Measurements from ENCODE around the gene PPIL6. TPM values are rescaled to one million over a fixed set of nuclear protein-coding genes. Genes with fewer than 3 reads are reported as not detected.
"Not testable (repeated sequence)": the region's sequence is repeated elsewhere in the genome, so short reads cannot be mapped to it uniquely, and the experiment has no call there.

The PPIL6 gene
- polyA plus RNA-seq, 1 of the 3 experiments (the other 2 are of a cell fraction), result 1.1 TPM

DNA sequence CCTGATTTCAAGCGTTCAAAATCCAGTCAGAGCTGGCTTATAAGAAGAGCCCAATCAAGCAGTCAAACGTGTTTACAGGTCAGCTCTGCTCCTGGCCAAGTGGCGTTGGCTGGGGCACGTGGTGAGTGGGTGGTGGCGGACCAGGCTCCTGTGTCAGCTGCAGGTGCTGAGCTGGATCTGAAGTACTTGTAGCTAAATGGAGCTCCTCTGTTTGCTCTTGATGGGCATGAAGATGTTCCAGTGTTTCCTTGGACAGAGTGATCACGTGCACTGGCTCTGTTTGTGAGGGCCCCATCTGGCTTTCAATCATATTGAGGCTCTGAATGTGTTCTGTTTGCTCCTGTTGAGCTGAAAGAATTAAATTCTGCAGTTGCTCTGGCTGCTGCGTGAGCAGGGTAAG lies 25.3 kb upstream of the PPIL6 start:
- no peak for TF ChIP-seq FOXM1 (IDR thresholded peaks at IDR 0.05; ENCODE audit: low read depth)
- no peak for TF ChIP-seq EP300 (IDR thresholded peaks at IDR 0.05; ENCODE audit: borderline replicate concordance in 1 of 2, low read depth in 1 of 2, low read length in 1 of 2)
- TF ChIP-seq, protein P1, sequence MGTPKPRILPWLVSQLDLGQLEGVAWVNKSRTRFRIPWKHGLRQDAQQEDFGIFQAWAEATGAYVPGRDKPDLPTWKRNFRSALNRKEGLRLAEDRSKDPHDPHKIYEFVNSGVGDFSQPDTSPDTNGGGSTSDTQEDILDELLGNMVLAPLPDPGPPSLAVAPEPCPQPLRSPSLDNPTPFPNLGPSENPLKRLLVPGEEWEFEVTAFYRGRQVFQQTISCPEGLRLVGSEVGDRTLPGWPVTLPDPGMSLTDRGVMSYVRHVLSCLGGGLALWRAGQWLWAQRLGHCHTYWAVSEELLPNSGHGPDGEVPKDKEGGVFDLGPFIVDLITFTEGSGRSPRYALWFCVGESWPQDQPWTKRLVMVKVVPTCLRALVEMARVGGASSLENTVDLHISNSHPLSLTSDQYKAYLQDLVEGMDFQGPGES (IDR thresholded peaks at IDR 0.05; ENCODE audit: low read depth, low read length), result no peak
- no peak for TF ChIP-seq RAD21 (IDR thresholded peaks at IDR 0.05; ENCODE audit: low read length)
- no peak for TF ChIP-seq TEAD4 (IDR thresholded peaks at IDR 0.05; ENCODE audit: borderline replicate concordance, insufficient read depth)
- TF ChIP-seq GATA2 (CRISPR knock-in tag; IDR thresholded peaks at IDR 0.05), result no peak
- no peak for TF ChIP-seq RFX5 (IDR thresholded peaks at IDR 0.05; ENCODE audit: low read length)
- Histone ChIP-seq H4K20me1 (ENCODE audit: insufficient read depth) (no peaks in the 10 kb centered on the region), H3K36me3 (replicated peaks in 1 of 2; ENCODE audit: control insufficient read depth in 1 of 2, insufficient read depth in 2 of 2, low read length in 1 of 2) (peaks cover 24 to 75% of the 10 kb centered on the region in 2 experiments), H3K27ac (ENCODE audit: low read depth in 2 of 2, low read length in 1 of 2) (no peak overlapping the region), H3K9me3 (no peaks in the 10 kb centered on the region), H3K4me3 (ENCODE audit: low read depth in 2 of 2, low read length in 1 of 2) (no peak overlapping the region), H3F3A (replicated peaks; ENCODE audit: insufficient read depth) (peaks cover 2% of the 10 kb centered on the region), H3K4me1 (ENCODE audit: control insufficient read depth in 1 of 2, insufficient read depth in 2 of 2, low read depth in 1 of 2, low read length in 1 of 2) (no peaks in the 10 kb centered on the region), H2AFZ (ENCODE audit: low read depth) (no peak overlapping the region), H3K9ac (no peak overlapping the region), H3K9me2 (no peaks in the 10 kb centered on the region), H3K27me3 (ENCODE audit: insufficient read depth) (no peaks in the 10 kb centered on the region), H3K4me2 (no peak overlapping the region), H3K79me2 (ENCODE audit: insufficient read depth) (peaks cover 3% of the 10 kb centered on the region; the same call in 1 of the 2 replicates)
- CTCF ChIA-PET, result interaction anchor here (1.7 kb wide), 1 partner anchor 130 kb away, joined by 3 read pairs; no protein-coding TSS in a partner anchor
- no peak for DNase-seq
- POLR2A ChIA-PET, result interaction anchor here (0.6 kb wide), 1 partner anchor 315 kb away, joined by 5 read pairs; no protein-coding TSS in a partner anchor
- WGBS (ENCODE audit: low lambda C conversion rate), result 78% methylated on average over 6 of the region's 7 CpGs

DNA sequence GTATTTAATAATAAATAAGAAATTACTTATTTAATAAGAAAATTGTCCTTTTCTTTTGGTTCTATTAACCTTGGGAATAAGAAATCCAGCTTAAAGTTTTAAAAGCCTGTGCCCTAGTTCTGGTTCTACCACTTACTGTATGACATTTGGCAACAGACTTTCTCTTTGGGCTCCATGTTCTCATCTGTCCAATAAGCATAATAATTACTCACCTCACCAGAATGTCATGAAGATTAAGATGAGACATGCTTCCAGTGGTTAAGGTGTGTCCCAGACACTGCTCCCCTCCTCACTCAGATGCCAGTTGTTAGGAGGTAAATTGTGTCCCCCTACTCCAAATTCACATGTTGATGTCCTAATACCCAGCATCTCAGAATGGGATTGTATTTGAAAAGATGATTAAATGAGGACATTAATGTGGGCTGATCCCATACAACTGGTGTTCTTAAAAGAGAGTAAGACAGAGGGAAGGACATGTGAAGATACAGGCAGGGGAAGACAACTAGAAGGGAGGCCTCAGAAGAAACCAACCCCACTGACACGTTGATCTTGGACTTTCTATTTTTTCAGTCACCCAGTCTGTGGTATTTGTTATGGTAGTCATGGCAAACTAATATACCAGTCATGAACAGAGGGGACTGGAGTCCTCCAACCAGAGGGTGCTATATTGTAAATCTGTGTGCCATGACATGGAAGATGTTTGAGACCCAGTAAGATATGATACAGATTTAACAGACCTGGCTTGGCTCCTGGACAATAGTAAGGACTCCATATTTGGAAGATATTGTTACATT lies 21.5 kb upstream of the PPIL6 start:
- Histone ChIP-seq H3K79me2 (ENCODE audit: insufficient read depth) (peaks cover 3% of the 10 kb centered on the region; the same call in 1 of the 2 replicates), H3K9me3 (no peaks in the 10 kb centered on the region), H4K20me1 (ENCODE audit: insufficient read depth) (no peaks in the 10 kb centered on the region), H3K9me2 (no peaks in the 10 kb centered on the region), H3F3A (replicated peaks; ENCODE audit: insufficient read depth) (peaks cover 12% of the 10 kb centered on the region), H3K9ac (no peak overlapping the region), H3K27ac (ENCODE audit: low read depth in 2 of 2, low read length in 1 of 2) (no peak overlapping the region), H3K4me3 (ENCODE audit: low read depth in 2 of 2, low read length in 1 of 2) (no peak overlapping the region), H3K4me2 (no peak overlapping the region), H2AFZ (ENCODE audit: low read depth) (no peak overlapping the region), H3K4me1 (ENCODE audit: control insufficient read depth in 1 of 2, insufficient read depth in 2 of 2, low read depth in 1 of 2, low read length in 1 of 2) (peaks cover 0 to 1% of the 10 kb centered on the region in 2 experiments; a peak in 1 of 4 replicates), H3K27me3 (ENCODE audit: insufficient read depth) (no peaks in the 10 kb centered on the region), H3K36me3 (replicated peaks in 1 of 2; ENCODE audit: control insufficient read depth in 1 of 2, insufficient read depth in 2 of 2, low read length in 1 of 2) (peaks cover 23 to 47% of the 10 kb centered on the region in 2 experiments)
- TF ChIP-seq EZH2phosphoT487 (IDR thresholded peaks at IDR 0.05; ENCODE audit: borderline replicate concordance, low read depth) (no peak), SMC3 (IDR thresholded peaks at IDR 0.05; ENCODE audit: low read depth, low read length) (no peak), POLR2AphosphoS5 (IDR thresholded peaks at IDR 0.05; ENCODE audit: low read depth, low read length) (no peak)
- TF ChIP-seq, protein P2, sequence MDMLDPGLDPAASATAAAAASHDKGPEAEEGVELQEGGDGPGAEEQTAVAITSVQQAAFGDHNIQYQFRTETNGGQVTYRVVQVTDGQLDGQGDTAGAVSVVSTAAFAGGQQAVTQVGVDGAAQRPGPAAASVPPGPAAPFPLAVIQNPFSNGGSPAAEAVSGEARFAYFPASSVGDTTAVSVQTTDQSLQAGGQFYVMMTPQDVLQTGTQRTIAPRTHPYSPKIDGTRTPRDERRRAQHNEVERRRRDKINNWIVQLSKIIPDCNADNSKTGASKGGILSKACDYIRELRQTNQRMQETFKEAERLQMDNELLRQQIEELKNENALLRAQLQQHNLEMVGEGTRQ (IDR thresholded peaks at IDR 0.05; ENCODE audit: borderline replicate concordance, low read depth, low read length), result no peak
- TF ChIP-seq, protein P3, sequence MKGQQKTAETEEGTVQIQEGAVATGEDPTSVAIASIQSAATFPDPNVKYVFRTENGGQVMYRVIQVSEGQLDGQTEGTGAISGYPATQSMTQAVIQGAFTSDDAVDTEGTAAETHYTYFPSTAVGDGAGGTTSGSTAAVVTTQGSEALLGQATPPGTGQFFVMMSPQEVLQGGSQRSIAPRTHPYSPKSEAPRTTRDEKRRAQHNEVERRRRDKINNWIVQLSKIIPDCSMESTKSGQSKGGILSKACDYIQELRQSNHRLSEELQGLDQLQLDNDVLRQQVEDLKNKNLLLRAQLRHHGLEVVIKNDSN (IDR thresholded peaks at IDR 0.05; ENCODE audit: borderline replicate concordance, low read depth), result no peak
- TF ChIP-seq, protein P4, sequence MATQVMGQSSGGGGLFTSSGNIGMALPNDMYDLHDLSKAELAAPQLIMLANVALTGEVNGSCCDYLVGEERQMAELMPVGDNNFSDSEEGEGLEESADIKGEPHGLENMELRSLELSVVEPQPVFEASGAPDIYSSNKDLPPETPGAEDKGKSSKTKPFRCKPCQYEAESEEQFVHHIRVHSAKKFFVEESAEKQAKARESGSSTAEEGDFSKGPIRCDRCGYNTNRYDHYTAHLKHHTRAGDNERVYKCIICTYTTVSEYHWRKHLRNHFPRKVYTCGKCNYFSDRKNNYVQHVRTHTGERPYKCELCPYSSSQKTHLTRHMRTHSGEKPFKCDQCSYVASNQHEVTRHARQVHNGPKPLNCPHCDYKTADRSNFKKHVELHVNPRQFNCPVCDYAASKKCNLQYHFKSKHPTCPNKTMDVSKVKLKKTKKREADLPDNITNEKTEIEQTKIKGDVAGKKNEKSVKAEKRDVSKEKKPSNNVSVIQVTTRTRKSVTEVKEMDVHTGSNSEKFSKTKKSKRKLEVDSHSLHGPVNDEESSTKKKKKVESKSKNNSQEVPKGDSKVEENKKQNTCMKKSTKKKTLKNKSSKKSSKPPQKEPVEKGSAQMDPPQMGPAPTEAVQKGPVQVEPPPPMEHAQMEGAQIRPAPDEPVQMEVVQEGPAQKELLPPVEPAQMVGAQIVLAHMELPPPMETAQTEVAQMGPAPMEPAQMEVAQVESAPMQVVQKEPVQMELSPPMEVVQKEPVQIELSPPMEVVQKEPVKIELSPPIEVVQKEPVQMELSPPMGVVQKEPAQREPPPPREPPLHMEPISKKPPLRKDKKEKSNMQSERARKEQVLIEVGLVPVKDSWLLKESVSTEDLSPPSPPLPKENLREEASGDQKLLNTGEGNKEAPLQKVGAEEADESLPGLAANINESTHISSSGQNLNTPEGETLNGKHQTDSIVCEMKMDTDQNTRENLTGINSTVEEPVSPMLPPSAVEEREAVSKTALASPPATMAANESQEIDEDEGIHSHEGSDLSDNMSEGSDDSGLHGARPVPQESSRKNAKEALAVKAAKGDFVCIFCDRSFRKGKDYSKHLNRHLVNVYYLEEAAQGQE (IDR thresholded peaks at IDR 0.05; ENCODE audit: low read depth, low read length), result no peak
- ChIA-PET CTCF (no interaction called here), POLR2A (no interaction called here)
- 89% methylated on average over 1 of the region's 1 CpG for WGBS (ENCODE audit: low lambda C conversion rate)
- DNase-seq, result no peak

DNA sequence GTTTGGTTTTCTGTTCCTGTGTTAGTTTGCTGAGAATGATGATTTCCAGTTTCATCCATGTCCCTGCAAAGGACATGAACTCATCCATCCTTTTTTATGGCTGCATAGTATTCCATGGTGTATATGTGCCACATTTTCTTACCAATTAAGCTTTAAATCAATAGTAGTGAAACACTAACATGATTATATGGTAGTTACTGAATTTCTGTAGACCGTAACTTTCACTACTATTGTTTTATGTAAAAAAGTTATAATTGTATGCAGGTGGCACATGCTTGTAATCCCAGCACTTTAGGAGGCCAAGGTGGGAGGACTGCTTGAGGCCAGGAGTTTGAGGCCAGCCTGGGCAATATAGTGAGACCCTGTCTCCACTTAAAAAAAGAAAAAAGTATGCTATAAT lies 20.8 kb upstream of the PPIL6 start:
- H3K27me3 ChIP-seq (ENCODE audit: insufficient read depth); H3K27ac ChIP-seq (ENCODE audit: low read depth in 2 of 2, low read length in 1 of 2); POLR2A ChIA-PET; H4K20me1 ChIP-seq (ENCODE audit: insufficient read depth); H3K9me3 ChIP-seq; H3K9me2 ChIP-seq; CTCF ChIA-PET; H3K4me1 ChIP-seq (ENCODE audit: control insufficient read depth in 1 of 2, insufficient read depth in 2 of 2, low read depth in 1 of 2, low read length in 1 of 2); DNase-seq; H3K79me2 ChIP-seq (ENCODE audit: insufficient read depth); H2AFZ ChIP-seq (ENCODE audit: low read depth); H3K4me2 ChIP-seq; H3K9ac ChIP-seq; H3K4me3 ChIP-seq (ENCODE audit: low read depth in 2 of 2, low read length in 1 of 2): not testable (repeated sequence)
- peaks cover 15% of the 10 kb centered on the region for H3F3A ChIP-seq (replicated peaks; ENCODE audit: insufficient read depth)
- H3K36me3 ChIP-seq (replicated peaks in 1 of 2; ENCODE audit: control insufficient read depth in 1 of 2, insufficient read depth in 2 of 2, low read length in 1 of 2), result peaks cover 19 to 43% of the 10 kb centered on the region in 2 experiments
- 92% methylated on average over 1 of the region's 1 CpG for whole genome bisulfite sequencing (ENCODE audit: low lambda C conversion rate)
